Neutrophil (primary cell): Measurements from ENCODE around the gene FRRS1.
A peak's percentile ranks its signal among the peaks of the same experiment; 100 is the strongest.

Experiments used
- H3K27ac ChIP-seq: fragments of 200-600 bp; sonication (generic); 2 replicates; pipeline ENCODE4 v1.5.1; 2016; ENCODE audit warnings: mild to moderate bottlenecking, moderate library complexity
- H3K27me3 ChIP-seq: fragments of 200-600 bp; sonication (generic); 2 replicates; pipeline ENCODE4 v1.6.0; 2016; ENCODE audit warnings: mild to moderate bottlenecking
- H3K36me3 ChIP-seq: fragments of 200-600 bp; sonication (generic); 2 replicates; pipeline ENCODE4 v1.5.1; 2017
- H3K4me1 ChIP-seq, 2 experiments: fragments of 200-600 bp in 1 of 2; sonication (generic) in 1 of 2; 1 replicate in 1 of 2; 2 replicates in 1 of 2; pipeline versions ENCODE4 v1.5.1 to v1.6.1; 2013 to 2016; ENCODE audit warnings: low read depth in 1 of 2, low read length in 1 of 2, mild to moderate bottlenecking in 1 of 2, moderate library complexity in 1 of 2; ENCODE audit not compliant: control insufficient read depth in 1 of 2, insufficient read depth in 1 of 2
- H3K4me3 ChIP-seq, 2 experiments: fragments of 200-600 bp in 1 of 2; sonication (generic) in 1 of 2; 1 replicate in 1 of 2; 2 replicates in 1 of 2; pipeline ENCODE4 v1.5.1; 2013 to 2016; ENCODE audit warnings: low read depth in 1 of 2, low read length in 1 of 2, mild to moderate bottlenecking in 1 of 2, moderate library complexity in 1 of 2
- H3K9me3 ChIP-seq: fragments of 200-600 bp; sonication (generic); 2 replicates; pipeline ENCODE4 v1.5.1; 2016
- CTCF ChIP-seq: fragments of 200-600 bp; sonication (generic); IDR thresholded peaks from 2 replicates; pipeline ENCODE4 v1.5.1; 2016; ENCODE audit warnings: antibody characterized with exemption

FRRS1 gene

GRCh38 chr1:99723251-99723650 is 43.2 kb downstream of the FRRS1 start:
- no peak for TF ChIP-seq CTCF
- Histone ChIP-seq H3K27me3 (no peaks in the 10 kb centered on the region), H3K4me3 (no peak overlapping the region), H3K4me1 (no peaks in the 10 kb centered on the region), H3K36me3 (no peaks in the 10 kb centered on the region), H3K9me3 (no peaks in the 10 kb centered on the region), H3K27ac (no peak overlapping the region)

- TF ChIP-seq CTCF: no peak
- no peaks in the 10 kb centered on the region for H3K9me3 ChIP-seq
- no peaks in the 10 kb centered on the region for H3K4me1 ChIP-seq
- H3K4me3 ChIP-seq: no peak overlapping the region
- H3K27me3 ChIP-seq: no peaks in the 10 kb centered on the region
- H3K27ac ChIP-seq: no peak overlapping the region
- H3K36me3 ChIP-seq: no peaks in the 10 kb centered on the region
Measured at GRCh38 chr1:99717005-99717404, 49.4 kb downstream of the FRRS1 start.

GRCh38 chr1:99713006-99713405 is 53.4 kb downstream of the FRRS1 start:
- H3K27me3 ChIP-seq: no peaks in the 10 kb centered on the region
- TF ChIP-seq CTCF: no peak
- H3K4me3 ChIP-seq: no peak overlapping the region
- no peaks in the 10 kb centered on the region for H3K36me3 ChIP-seq
- no peaks in the 10 kb centered on the region for H3K9me3 ChIP-seq
- H3K27ac ChIP-seq: no peak overlapping the region
- no peaks in the 10 kb centered on the region for H3K4me1 ChIP-seq

GRCh38 chr1:99710994-99711393 is 55.4 kb downstream of the FRRS1 start:
- Histone ChIP-seq H3K36me3 (no peaks in the 10 kb centered on the region), H3K27me3 (no peaks in the 10 kb centered on the region), H3K9me3 (no peaks in the 10 kb centered on the region), H3K4me3 (no peak overlapping the region), H3K4me1 (no peaks in the 10 kb centered on the region), H3K27ac (no peak overlapping the region)
- no peak for TF ChIP-seq CTCF

DNA sequence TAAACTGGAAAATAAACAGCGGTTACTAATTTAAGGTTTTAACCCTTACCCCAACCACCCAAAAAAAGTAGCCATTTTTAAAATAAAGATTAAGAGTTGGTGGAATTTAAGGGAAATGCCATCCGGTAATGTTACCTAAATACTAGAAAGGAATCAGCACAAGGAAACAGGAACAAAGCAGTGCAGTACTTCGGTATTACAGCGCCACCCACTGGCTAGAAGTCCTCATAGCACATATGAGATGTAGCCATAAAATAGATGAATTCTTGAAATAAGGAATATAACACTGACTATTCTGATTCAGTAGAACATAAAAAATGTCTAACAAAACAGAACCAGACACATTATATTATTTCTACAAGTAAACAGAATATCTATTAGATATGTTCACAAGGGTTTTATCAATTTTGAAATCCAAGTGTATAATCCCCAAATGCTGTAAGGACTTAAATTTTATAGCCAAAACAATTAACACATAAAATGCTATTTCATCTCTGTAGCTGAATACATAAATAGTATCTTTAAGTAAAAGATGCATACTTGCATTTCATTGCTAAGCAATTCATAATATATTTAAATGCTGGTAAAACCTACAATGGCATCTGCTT is 58.8 kb downstream of the FRRS1 start:
- H3K27me3 ChIP-seq: no peaks in the 10 kb centered on the region
- H3K4me1 ChIP-seq: peaks cover 0 to 3% of the 10 kb centered on the region in 2 experiments
- no peaks in the 10 kb centered on the region for H3K36me3 ChIP-seq
- H3K9me3 ChIP-seq: no peaks in the 10 kb centered on the region
- no peak overlapping the region for H3K4me3 ChIP-seq
- TF ChIP-seq CTCF: peak; percentile 77
- no peak overlapping the region for H3K27ac ChIP-seq

GRCh38 chr1:99705385-99705784 is 61.0 kb downstream of the FRRS1 start:
- Histone ChIP-seq H3K27me3 (no peaks in the 10 kb centered on the region), H3K9me3 (no peaks in the 10 kb centered on the region), H3K4me3 (no peak overlapping the region), H3K4me1 (peaks cover 0 to 3% of the 10 kb centered on the region in 2 experiments), H3K36me3 (no peaks in the 10 kb centered on the region), H3K27ac (no peak overlapping the region)
- no peak for TF ChIP-seq CTCF
